B cell (primary cell): ENCODE results near the gene SEC61A1. TPM values are rescaled to one million over a fixed set of nuclear protein-coding genes. Genes with fewer than 3 reads are reported as not detected.

Experiments used
- ATAC-seq: fragments of 200-7000 bp; cut with Tn5 transposase; one replicate; pipeline ENCODE4 v1.10.0; 2021; ENCODE audit warnings: low read depth, mild to moderate bottlenecking, moderate number of reproducible peaks, moderate library complexity
- CTCF ChIA-PET: fragments of 350-600 bp; sonication (Branson Sonifier 250); formaldehyde crosslinking; loops from one replicate; lab custom pipeline; 2021; ENCODE audit warnings: antibody characterized with exemption, inconsistent platforms; lab: Charles Lee
- POLR2A ChIA-PET: fragments of 350-600 bp; sonication (Branson Sonifier 250); formaldehyde crosslinking; loops from one replicate; lab custom pipeline; 2021; ENCODE audit warnings: antibody characterized with exemption; lab: Charles Lee
- DNase-seq: peaks from one replicate; pipeline ENCODE4 v3.0.0; 2013
- H2AFZ ChIP-seq: 2 replicates; pipeline ENCODE4 v1.6.1; 2012; ENCODE audit warnings: mild to moderate bottlenecking, low read depth, low read length; ENCODE audit not compliant: insufficient read depth, poor library complexity, severe bottlenecking
- H3K27ac ChIP-seq, 2 donors: 1 replicate in 1 of 2; 2 replicates in 1 of 2; pipeline ENCODE4 v1.5.1; 2012 to 2013; ENCODE audit warnings: low read length in 2 of 2, mild to moderate bottlenecking in 2 of 2, moderate library complexity in 1 of 2
- H3K27me3 ChIP-seq, 4 experiments: fragments of 200-600 bp in 1 of 4; sonication (generic) in 1 of 4; replicated peaks in 1 of 4; 1 replicate in 2 of 4; 2 replicates in 2 of 4; pipeline versions ENCODE4 v1.6.1 to v1.7.0; 2013 to 2016; ENCODE audit warnings: low read length in 3 of 4, mild to moderate bottlenecking in 2 of 4, mixed read lengths in 1 of 4, moderate library complexity in 1 of 4; ENCODE audit not compliant: insufficient read depth in 4 of 4, control insufficient read depth in 3 of 4; ENCODE audit errors: control extremely low read depth in 1 of 4
- H3K36me3 ChIP-seq, 2 experiments: replicated peaks in 1 of 2; 1 replicate in 1 of 2; 2 replicates in 1 of 2; pipeline versions ENCODE4 v1.6.1 to v1.7.1; 2013; ENCODE audit warnings: low read length in 1 of 2; ENCODE audit not compliant: insufficient read depth in 2 of 2, control insufficient read depth in 1 of 2; ENCODE audit errors: control extremely low read depth in 1 of 2, extremely low read depth in 1 of 2
- H3K4me1 ChIP-seq, 2 donors: fragments of 200-600 bp in 1 of 2; sonication (generic) in 1 of 2; 1 replicate in 1 of 2; 2 replicates in 1 of 2; pipeline versions ENCODE4 v1.5.1 to v1.6.1; 2013 to 2017; ENCODE audit warnings: low read length in 2 of 2; ENCODE audit not compliant: control insufficient read depth in 2 of 2, insufficient read depth in 2 of 2
- H3K4me2 ChIP-seq: replicated peaks from 2 replicates; pipeline ENCODE3; 2012; ENCODE audit warnings: mild to moderate bottlenecking, low read depth, low read length; ENCODE audit not compliant: poor library complexity, severe bottlenecking
- H3K4me3 ChIP-seq, 5 experiments: fragments of 200-600 bp in 1 of 5; sonication (generic) in 1 of 5; 1 replicate in 3 of 5; 2 replicates in 2 of 5; pipeline versions ENCODE4 v1.5.1 to v1.7.0; 2011 to 2016; ENCODE audit warnings: low read length in 4 of 5, mild to moderate bottlenecking in 4 of 5, low read depth in 2 of 5, control low read depth in 1 of 5, moderate library complexity in 1 of 5; ENCODE audit not compliant: insufficient read depth in 1 of 5; ENCODE audit errors: control extremely low read depth in 1 of 5, extremely low read depth in 1 of 5
- H3K79me2 ChIP-seq: fragments of 200-600 bp; sonication (generic); one replicate; pipeline ENCODE4 v1.6.0; 2016; ENCODE audit warnings: low read length; ENCODE audit not compliant: control insufficient read depth, insufficient read depth
- H3K9ac ChIP-seq: fragments of 200-600 bp; sonication (generic); 2 replicates; pipeline ENCODE4 v1.6.1; 2017; ENCODE audit warnings: mild to moderate bottlenecking, low read length, moderate library complexity
- H3K9me3 ChIP-seq, 3 donors: one replicate each; pipeline versions ENCODE4 v1.6.1 to v1.7.1; 2013; ENCODE audit warnings: low read length in 2 of 3; ENCODE audit not compliant: control insufficient read depth in 2 of 3, insufficient read depth in 1 of 3; ENCODE audit errors: control extremely low read depth in 1 of 3
- H4K20me1 ChIP-seq: 2 replicates; pipeline ENCODE4 v1.6.0; 2012; ENCODE audit warnings: mild to moderate bottlenecking, low read length; ENCODE audit not compliant: insufficient read depth, control insufficient read depth, poor library complexity, severe bottlenecking
- H3K27ac Mint-ChIP-seq: one replicate; pipeline ENCODE4 v1.8.0; 2021; ENCODE audit warnings: mixed read lengths
- H3K27me3 Mint-ChIP-seq: one replicate; pipeline ENCODE4 v1.8.0; 2021; ENCODE audit warnings: mixed read lengths
- H3K4me1 Mint-ChIP-seq: one replicate; pipeline ENCODE4 v1.8.0; 2021; ENCODE audit warnings: mixed read lengths
- H3K4me3 Mint-ChIP-seq: one replicate; pipeline ENCODE4 v1.8.0; 2021; ENCODE audit warnings: mixed read lengths
- H3K9me3 Mint-ChIP-seq: one replicate; pipeline ENCODE4 v1.8.0; 2022; ENCODE audit warnings: mixed read lengths; ENCODE audit not compliant: insufficient read depth
- CTCF ChIP-seq: fragments of 200-600 bp; IDR thresholded peaks from one replicate; pipeline ENCODE4 v1.8.0; 2022; ENCODE audit warnings: antibody characterized with exemption, mild to moderate bottlenecking
- EZH2 ChIP-seq: IDR thresholded peaks from 2 replicates; pipeline ENCODE4 v1.6.1; 2012; ENCODE audit warnings: borderline replicate concordance, low read depth, mild to moderate bottlenecking, moderate library complexity, low read length; ENCODE audit not compliant: insufficient read depth, poor library complexity, severe bottlenecking
- WGBS: methylation state at CpG from one replicate; pipeline ENCODE4 v1.1.5; 2013; ENCODE audit warnings: missing lambda C conversion rate; ENCODE audit not compliant: insufficient coverage; 5-methylcytosine and 5-hydroxymethylcytosine counted together
- intact Hi-C: fragments of 100-400 bp; cut with micrococcal nuclease; formaldehyde crosslinking; loops from one replicate; pipeline ENCODE4 v1.10.0; 2022
- polyA plus RNA-seq: library from polyadenylated mRNA; depleted of rRNA; stranded (reverse); fragments of >200 nt; gene quantifications from 2 replicates; pipeline ENCODE4 v1.2.3, GENCODE V29; 2012
- total RNA-seq, 2 donors: library from RNA; stranded (reverse); fragments of 120-200 nt in 1 of 2; gene quantifications; 1 replicate in 1 of 2; 2 replicates in 1 of 2; pipeline versions ENCODE4 v1.2.3 to v1.2.4, GENCODE V29; 2013 to 2022

Gene SEC61A1
- total and polyA plus RNA-seq, 2 donors (not counting 1 experiment from before 2014, with no cell fraction given) = 48.4 to 79.4 TPM

DNA sequence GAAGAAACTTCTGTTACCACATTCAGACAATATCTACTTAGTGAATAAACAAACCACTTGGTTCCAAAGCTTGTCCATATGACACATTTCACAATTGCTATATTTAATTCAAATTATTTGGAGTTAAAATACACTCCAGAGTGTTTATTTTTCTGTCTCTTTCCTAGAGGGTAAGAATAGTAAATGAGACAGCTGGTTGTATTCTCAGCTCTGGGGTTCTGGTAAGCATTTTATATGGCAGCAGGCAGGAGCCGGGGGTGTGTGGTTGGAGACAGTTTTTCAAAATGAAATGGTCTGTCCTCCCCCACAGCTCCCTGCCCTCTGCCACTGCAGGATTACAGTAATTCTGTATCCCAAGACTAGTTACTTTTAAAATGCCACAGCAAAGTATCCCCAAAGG, 10.9 kb upstream of the SEC61A1 start:
- no peak for TF ChIP-seq EZH2
- no peak for TF ChIP-seq CTCF
- H3K9me3 Mint-ChIP-seq = no peaks in the 10 kb centered on the region
- no peak for ATAC-seq
- Histone ChIP-seq H3K4me2 (no peak overlapping the region), H3K4me3 (no peak overlapping the region), H3K9me3 (no peaks in the 10 kb centered on the region), H3K27ac (no peak overlapping the region), H3K79me2 (no peaks in the 10 kb centered on the region), H3K9ac (no peak overlapping the region), H3K36me3 (no peaks in the 10 kb centered on the region), H3K4me1 (no peaks in the 10 kb centered on the region), H2AFZ (no peak overlapping the region), H4K20me1 (no peaks in the 10 kb centered on the region), H3K27me3 (peaks cover 0 to 5% (median 2%) of the 10 kb centered on the region in 4 experiments)
- H3K4me1 Mint-ChIP-seq = no peaks in the 10 kb centered on the region
- ChIA-PET CTCF (interaction anchor here (1.2 kb wide), 1 partner anchor 467 kb away, joined by 3 read pairs; no protein-coding TSS in a partner anchor), POLR2A (no interaction called here)
- peaks cover 17% of the 10 kb centered on the region for H3K27me3 Mint-ChIP-seq
- no peak overlapping the region for H3K27ac Mint-ChIP-seq
- no peak overlapping the region for H3K4me3 Mint-ChIP-seq
- no CpG with 5 or more reads among the region's 1 CpG for whole genome bisulfite sequencing
- intact Hi-C loops = no loop called here
- DNase-seq = no peak

DNA sequence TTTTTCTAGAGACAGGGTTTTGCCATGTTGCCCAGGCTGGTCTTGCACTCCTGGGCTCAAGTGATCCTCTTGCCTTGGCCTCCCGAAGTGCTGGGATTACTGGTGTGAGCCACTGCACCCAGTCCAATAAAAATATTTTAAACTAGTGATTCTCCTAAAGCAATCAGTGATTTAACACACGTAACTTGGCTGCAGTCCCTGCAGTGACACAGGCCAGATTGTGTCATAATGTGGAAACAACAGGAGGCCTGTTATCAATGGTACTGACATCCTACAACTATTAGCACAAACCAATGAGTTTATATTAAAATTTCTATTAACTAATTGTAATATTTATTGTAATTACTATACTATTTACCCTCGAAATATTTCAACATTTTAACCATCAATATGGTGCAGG, 1.6 kb upstream of the SEC61A1 start:
- 100% methylated on average over 1 of the region's 3 CpGs for WGBS
- Histone ChIP-seq H3K4me1 (peaks cover 31 to 32% of the 10 kb centered on the region in 2 donors), H3K79me2 (peaks cover 43% of the 10 kb centered on the region), H3K36me3 (peaks cover 0 to 14% of the 10 kb centered on the region in 2 experiments), H3K27me3 (peaks cover 0 to 5% (median 0%) of the 10 kb centered on the region in 4 experiments), H4K20me1 (peaks cover 11% of the 10 kb centered on the region), H3K4me3 (no peak overlapping the region), H3K9ac (no peak overlapping the region), H2AFZ (no peak overlapping the region), H3K9me3 (no peaks in the 10 kb centered on the region), H3K27ac (no peak overlapping the region), H3K4me2 (no peak overlapping the region)
- no peak for ATAC-seq
- Mint-ChIP-seq H3K4me1 (peaks cover 38% of the 10 kb centered on the region), H3K9me3 (no peaks in the 10 kb centered on the region), H3K27me3 (peaks cover 5% of the 10 kb centered on the region), H3K4me3 (peak overlapping the region; percentile 95), H3K27ac (no peak overlapping the region)
- no peak for DNase-seq
- intact Hi-C loops = loop anchor here (5.0 kb wide), 6 partner anchors 677 to 1842 kb away; partner anchors contain the start of genes KLF15, PLXNA1, RAB7A and TMCC1
- POLR2A ChIA-PET = no interaction called here
- CTCF ChIA-PET = no interaction called here
- TF ChIP-seq CTCF (no peak), EZH2 (no peak)
